Islet precursor cell (in vitro differentiated cells): ENCODE results near the gene DHX9.
A peak's percentile ranks its signal among the peaks of the same experiment; 100 is the strongest.

Source experiments
- DNase-seq: peaks from one replicate; pipeline ENCODE4 v3.0.0-alpha.2; 2018

DHX9 gene

GRCh38 chr1:182842265-182842664 lies 3.1 kb downstream of the DHX9 start:
- no peak for DNase-seq

DNA sequence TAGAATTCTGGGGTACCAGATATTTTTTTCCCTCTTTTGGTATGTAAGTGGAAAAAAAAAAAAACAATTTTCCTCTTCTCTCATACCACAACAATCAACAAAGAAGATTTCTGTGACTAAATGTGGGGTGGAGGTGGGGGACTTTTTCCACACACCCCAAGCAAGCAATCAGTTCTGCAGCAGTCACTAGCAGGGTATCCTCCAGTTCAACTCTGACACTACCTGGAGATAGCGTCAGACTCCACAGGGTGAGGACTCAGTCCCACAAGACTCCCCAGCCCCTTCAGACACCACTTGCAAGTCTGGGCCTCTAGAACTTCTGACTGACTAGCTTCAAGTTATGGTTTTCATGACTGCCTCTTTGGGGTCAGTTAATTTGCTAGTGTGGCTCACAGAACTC lies 6.2 kb downstream of the DHX9 start:
- no peak for DNase-seq

GRCh38 chr1:182845894-182846293 lies 6.7 kb downstream of the DHX9 start:
- DNase-seq = no peak

DNA sequence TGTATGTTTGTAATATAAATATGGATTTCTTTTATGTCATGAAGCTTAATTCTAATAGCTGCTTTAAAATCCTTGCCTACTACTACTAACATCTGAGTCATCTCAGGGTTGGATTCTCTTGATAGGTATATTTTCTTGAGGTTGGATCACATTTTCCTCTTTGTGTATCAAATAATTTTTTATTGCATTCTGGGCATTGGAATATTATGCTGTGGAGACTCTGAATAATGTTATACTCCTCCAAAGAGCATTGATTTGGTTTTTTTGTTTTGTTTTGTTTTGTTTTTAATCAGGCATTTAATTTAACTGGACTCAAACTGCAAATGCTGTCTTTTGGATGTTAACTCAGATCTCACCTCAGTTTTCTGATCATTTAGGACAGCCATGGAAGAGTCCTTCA lies 8.0 kb downstream of the DHX9 start:
- no peak for DNase-seq

DNA sequence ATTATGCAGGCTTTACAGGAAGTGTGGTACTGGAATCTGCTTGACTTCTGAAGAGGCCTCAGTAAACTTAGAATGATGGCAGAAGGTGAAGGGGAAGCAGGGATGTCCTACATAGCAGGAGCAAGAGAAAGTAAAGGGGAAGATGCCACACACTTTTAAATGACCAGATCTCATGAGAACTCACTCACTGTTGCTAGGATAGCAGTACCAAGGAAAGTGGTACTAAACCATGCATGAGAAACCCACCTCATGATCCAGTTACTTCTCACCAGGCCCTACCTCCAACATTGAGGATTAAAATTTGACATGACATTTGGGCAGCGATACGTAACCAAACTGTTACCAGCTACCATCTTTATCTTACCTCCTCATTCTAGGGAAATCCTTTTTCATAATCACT lies 9.6 kb downstream of the DHX9 start:
- no peak for DNase-seq

GRCh38 chr1:182850319-182850718 lies 11.2 kb downstream of the DHX9 start:
- DNase-seq = no peak

- no peak for DNase-seq
Measured at GRCh38 chr1:182851825-182852224, 12.7 kb downstream of the DHX9 start.

DNA sequence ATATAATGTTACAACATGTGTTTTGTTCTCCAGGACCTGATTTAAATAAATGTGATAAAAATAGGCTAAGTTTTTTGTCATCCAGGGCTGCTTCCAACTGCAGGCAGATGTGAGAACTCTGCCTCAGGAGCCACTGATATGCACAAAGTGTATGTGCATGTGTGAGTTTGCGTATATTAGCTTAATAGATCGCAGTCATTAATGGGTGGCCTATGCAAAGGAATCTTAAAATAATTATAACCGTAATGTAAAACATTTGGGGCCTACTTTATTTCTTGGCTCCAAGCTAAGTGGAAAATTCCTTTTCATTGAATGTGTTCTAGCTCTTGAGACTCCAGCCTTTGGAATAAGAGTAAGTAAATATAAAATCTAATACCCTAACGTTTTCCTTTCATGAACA lies 16.8 kb downstream of the DHX9 start:
- no peak for DNase-seq

- no peak for DNase-seq
Measured at GRCh38 chr1:182857212-182857611, 18.1 kb downstream of the DHX9 start.

- DNase-seq = no peak
Measured at GRCh38 chr1:182860658-182861057, 21.5 kb downstream of the DHX9 start.

DNA sequence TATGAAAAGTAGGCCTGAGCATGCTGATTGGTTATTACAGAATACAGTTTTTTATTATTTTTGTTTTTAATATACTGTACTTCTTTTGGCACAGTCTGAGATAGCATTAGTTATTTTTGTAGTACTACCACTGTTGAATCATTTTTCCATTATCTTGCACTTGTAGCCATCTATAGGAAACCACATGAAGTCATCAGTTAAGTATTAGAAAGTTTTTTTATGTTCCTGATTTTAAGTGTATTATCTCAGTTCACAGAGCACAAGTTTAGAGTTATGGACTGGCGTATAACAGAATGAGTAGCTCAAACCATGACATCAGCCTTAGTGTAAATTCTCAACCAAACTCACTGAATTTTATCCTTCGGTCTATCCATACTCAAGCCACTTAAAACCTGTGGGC lies 22.8 kb downstream of the DHX9 start:
- DNase-seq = no peak

GRCh38 chr1:182862827-182863226 lies 23.7 kb downstream of the DHX9 start:
- no peak for DNase-seq

DNA sequence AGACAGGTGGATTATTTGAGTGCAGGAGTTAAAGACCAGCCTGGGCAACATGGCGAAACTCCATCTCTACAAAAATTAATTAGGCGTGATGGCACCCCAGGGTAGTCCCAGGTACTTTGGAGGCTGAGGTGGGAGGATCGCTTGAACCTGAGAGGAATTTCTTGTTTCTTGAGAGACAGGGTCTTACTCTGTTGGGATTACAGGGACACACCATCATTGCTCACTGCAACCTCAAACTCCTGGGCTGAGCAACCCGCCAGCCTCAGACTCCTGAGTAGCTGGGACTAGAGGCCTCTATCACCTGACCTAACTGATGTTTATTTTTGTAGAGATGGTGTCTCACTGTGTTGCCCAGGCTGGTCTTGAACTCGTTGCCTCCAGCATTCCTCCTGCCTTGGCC lies 24.8 kb downstream of the DHX9 start:
- no peak for DNase-seq

- DNase-seq = no peak
Measured at GRCh38 chr1:182867861-182868260, 28.7 kb downstream of the DHX9 start.

DNA sequence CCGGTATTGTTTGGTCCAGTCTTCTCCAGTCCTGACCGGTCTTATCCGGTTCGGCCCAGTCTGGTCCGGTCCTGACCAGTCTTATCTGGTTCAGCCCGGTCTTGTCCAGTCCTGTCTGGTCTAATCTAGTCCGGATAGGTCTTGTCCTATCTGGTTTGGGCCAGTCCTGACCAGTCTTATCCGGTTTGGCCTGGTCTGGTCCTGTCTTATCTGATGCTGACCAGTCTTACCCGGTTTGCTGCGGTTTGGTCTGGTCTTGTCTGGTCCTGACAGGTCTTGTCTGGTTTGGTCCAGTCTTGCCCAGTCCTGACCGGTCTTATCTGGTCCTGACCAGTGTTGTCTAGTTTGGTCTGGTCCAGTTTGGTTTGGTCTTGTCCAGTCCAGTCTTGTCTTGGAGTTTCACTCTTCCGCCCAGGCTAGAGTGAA lies 30.1 kb downstream of the DHX9 start:
- DNase-seq = peak; percentile 66

GRCh38 chr1:182872881-182873280 lies 33.7 kb downstream of the DHX9 start:
- no peak for DNase-seq

- no peak for DNase-seq
Measured at GRCh38 chr1:182875889-182876288, 36.7 kb downstream of the DHX9 start.

- no peak for DNase-seq
Measured at GRCh38 chr1:182877331-182877730, 38.2 kb downstream of the DHX9 start.

DNA sequence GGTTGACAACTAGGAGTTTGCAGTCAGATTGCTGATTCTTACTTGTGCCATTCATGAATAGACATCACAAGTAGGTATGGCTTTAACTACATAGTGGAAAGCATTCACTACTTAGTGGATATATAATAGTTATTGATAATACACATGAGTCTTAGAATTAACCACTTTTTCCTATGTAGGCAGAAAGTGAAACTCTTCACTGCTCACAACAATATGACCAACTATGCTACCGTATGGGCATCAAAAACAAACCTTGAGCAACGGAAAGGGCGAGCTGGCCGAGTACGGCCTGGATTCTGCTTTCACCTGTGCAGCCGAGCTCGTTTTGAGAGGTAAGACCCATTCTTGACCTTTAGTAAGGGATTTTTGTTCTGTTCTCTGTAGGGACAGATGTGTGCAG lies 38.7 kb downstream of the DHX9 start:
- no peak for DNase-seq

DNA sequence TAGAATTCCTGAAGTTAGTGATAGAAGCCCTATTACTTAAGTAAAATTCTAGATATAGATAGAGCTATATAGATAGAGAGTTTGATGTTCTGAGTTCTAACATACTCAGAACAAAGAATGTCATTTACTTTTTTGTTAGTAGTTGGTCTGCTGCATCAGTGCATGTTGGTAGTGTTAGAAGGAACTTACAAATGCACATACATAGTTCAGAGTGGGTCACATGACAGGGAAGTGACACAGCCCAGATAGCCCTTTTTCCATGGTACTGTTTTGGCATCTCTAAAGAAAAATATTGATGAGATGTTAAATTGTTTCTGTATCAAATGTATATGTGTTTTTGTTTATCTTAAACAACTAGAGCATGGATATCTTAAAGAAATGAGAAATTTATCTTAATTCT lies 45.7 kb downstream of the DHX9 start:
- DNase-seq = no peak

GRCh38 chr1:182885591-182885990 lies 46.4 kb downstream of the DHX9 start:
- no peak for DNase-seq

GRCh38 chr1:182886985-182887384 lies 47.8 kb downstream of the DHX9 start:
- DNase-seq = no peak

DNA sequence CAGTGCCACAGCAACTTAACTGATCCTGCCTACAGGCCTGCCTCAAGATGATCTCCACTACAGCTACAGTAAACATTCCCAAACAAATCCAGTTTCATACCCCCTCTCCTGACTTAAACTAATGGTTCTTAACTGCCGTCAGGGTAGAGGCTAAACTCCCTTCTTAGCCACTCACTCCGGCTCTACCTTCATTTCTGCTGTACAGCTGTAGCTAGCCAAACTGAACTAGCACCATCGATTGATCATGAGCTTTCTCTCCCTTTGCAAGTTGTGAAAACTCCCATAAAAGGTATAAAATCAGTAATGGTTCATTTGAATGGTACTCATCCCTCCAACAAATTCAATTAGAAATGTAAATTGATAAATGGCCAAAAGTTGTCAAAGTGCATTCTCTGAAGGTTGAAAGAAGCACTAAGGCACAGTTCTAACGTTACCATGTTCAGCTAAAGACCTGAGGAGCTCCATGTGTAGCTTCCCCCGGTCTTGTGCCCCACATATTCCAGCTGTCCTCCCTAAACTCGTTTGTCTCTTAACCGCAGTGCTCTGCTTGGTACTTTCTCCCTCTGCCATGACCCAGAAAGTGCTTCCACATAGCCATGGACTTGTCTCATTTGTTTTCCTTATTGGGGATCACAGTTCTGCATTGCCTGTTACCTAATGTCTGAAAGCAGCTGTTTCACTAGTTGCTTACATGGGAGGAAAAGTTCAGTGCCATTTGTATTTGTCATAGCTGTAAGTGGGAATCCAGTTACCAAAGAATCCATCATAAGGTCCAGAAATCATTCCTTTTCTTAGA lies 49.8 kb downstream of the DHX9 start:
- no peak for DNase-seq

GRCh38 chr1:182889997-182890396 lies 50.9 kb downstream of the DHX9 start:
- no peak for DNase-seq

DNA sequence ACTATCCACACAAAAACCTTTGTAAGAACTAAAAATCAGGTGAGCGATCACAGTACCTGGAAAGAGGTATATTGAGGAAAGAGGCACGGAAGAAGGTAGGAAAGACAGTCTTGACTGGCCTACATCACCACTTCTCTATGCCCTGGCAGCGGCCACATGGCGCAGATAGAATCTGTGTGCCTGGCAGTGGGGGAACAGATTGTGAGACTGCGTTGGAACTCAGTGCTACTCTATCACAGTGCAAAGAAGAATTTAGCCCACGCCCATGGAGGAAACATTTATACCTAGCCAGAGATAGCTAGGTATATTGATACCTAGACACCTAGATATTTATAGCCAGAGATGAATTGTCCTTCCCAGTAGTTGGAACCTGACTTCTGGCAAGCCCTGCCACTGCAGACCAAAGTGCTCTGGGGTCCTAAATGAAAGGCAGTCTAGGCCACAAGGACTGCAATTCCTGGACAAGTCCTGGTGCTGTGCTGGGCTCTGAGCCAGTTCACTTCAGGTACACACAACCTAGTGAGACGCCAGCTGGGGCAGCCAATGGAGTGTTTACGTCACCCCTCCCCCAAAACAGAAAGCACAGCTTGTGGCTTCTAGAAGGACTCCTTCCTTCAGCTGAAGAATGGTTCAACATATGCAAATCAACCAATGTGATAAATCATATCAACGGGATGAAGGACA lies 51.9 kb downstream of the DHX9 start:
- peak; percentile 57 for DNase-seq
